Fibroblast of skin of left biceps (primary cell): Measurements from ENCODE around the gene FOXO3.

Source experiments
- DNase-seq, 2 experiments: peaks; one replicate each; pipeline ENCODE4 v3.0.0-alpha.2; 2013; ENCODE audit warnings: low read depth in 2 of 2

Gene FOXO3

DNA sequence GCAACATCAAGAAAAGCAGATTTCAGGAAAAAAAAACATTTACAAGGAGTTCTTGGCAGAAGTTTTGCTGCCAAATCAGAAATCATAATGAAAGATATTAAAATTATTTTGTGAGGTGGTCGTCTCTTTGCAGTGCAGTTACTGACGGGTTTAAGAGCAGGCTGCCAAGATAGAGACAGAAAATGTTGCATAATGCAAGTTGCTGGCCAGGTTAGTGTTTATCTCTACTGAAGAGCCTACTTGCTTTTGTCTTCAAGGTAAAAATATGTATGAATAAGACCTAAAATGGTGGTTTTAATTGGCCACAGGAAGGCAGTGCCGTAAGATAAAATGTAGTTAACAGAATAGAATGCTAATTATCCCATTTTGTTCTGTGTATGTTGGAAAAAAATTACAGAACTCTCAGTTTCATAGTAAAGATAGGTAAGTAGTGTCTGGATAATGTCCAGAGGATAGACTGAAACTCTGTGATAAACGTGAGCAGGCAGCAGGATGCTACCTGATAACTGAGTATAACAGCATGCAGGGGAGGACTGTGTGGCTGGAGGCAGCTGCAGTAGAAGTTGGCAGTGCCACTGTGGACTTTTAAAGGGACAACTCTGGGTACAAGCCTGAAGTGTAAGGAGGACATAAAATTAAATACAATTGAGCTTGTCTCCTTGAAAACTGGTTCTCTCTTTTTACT, 13.9 kb downstream of the FOXO3 start:
- no peak for DNase-seq

DNA sequence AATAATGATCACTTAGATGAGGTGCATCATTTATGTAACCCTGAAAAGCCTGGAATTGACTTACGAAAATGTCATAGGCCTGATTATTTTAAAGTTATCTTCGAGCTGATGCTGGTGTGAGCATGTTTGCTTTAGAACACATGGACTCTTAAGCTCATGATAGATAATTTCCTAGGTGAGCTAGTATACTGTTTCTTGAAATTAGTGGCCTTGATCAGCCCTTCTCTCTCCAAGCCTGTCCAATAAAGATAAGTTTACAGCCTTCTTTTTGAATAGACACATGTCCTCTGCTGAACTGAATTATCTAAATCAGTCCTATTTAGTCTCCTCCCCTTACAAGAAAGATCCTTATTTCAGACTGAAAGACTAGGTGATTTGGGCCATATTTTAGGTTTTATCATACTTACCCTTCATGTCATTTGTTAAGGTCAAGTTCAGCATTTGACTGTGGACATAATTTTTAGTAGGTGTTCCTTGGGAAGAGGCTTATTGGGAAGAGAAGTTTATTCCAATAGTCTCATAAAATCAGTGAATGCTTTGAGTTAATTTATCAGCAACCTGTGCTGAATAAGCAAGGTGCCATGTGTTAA, 15.3 kb downstream of the FOXO3 start:
- no peak for DNase-seq

DNA sequence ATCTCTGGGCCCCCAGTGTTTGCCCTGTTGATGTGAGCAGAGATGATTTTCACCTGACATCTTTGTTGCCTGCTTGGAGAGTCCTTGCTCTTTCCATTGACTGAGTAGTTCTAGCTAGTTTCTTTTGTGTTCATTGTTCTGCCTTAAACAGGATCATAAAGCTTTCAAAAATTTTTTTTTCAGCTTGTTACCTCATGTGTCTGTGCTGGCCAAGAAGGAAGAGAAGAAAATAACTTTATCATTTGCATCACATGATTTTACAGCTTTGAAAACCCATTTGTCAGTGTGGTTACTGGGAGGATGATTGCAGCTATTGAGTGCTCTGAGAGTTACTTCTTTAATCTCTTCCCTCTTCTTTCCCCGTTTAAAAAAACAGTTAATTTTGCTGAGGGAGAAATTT, 16.0 kb downstream of the FOXO3 start:
- DNase-seq: no peak

DNA sequence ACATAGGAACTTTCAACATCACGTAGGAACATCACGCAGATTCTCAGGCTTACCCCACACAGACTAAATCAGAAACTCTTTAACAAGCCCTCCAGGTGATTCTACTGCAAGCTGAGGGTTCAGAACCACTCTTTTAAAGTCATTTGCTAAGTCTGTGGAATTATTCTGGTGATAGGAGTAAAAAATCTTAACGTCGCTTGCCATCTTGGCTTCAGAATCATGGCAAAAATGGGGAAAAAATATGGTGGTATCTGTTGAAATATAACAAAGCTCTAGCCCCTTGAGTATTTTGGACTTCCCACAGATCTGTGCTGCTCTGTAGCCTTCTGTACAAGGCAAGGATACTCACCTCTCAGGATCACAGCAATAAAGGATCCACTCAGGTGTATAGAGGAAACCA, 17.4 kb downstream of the FOXO3 start:
- DNase-seq: no peak

DNA sequence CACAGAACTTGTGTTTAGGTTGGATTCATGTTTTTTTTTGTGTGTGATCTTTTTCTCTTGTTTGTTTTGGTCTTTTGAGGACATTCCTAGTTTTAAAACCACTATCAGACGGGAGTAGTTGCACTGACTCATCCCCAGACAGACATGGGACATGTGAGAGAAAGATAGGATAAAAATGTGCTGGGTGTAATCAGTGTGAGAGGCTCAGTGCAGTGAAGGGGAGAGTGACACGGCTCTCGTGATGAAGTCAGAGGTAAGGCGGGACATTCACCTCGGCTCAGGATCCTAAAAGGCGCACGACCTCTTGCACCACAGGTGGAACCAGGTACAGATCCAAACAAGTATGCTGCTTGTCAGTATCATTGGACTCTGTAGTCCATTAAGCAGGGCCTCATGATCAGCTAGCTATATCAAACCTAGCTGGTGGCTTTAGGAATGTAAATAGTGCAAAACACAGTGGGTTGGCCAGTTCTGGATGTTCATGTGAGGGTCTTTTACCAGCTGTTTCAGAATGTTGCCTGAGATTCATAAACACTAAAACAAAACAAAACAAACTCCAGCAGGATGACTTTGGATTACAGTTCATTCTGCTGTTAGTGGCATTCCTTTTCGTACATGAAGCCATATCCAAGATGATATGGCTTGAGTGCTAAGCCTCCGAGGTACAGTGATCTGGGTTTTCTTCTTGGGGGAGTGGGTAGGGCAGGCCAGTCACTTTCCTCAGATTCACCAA, 18.0 kb downstream of the FOXO3 start:
- DNase-seq: no peak

DNA sequence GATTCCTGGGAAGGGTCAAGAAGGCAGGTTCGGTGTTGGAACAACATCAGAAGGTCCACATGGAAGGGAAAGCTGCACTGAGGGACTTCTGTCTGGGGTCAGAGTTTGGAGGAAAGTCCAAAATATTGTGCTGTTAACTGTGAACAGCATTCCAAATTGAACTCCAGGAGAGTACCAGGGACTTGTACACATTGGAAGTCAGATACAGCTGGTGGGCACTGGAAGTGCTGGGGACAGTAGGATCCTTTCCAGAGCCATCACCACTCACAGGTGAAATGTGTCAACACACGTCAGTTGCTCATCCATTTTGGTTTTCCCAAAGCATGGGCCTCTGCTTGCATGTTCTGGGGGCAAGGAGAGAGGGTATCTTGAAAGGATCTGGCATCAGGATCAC, 18.6 kb downstream of the FOXO3 start:
- no peak for DNase-seq

DNA sequence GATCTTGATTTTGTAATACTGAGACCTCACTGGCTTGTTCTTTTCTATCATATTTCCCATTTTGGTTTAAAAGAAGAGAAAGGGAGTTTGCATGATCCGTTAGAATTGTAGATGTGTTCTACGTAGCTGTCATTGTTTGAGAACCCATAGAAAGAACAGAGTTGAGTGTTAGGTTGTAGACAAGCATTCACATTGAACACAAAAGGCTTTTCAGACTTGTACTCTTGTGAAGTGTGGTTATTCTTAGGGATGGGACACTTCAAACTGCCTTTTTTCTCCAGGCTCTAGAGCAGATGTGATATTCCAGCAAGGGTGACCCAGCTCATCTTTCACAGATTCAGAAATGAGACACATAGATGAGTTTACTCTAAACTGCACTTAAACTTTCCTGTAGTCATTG, 19.9 kb downstream of the FOXO3 start:
- no peak for DNase-seq

DNA sequence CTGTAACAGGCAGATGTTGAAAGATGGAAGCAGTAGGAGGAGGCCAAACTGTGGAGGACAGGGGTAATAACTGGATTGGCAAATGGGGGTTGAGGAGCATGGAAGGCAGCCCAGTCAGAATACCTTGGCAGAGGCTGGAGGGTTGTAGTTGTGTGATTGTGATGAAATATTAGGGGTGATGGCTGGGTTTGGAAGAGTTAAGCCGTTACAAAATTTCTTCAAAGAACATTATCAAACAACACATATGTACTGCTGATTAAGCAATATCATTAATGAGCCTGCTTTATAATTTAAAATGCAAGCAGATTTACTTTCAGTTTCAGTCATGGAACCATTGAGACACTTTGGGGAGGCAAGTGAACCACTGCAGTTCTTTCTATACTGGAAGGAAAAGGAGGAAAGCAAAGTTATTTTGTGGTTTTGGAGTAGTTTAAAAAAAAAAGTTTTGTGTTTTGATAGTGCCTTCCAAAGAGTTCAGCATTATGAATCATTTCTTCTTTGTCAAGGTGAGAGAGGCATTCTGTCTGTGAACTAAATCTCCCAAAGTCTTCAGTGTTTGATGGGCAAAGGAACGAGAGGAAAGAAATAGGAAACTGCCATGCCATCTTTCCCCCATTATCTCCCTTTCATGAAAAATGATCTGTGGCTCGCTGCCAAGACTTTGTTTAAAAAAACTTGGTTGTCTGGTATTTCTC, 20.7 kb downstream of the FOXO3 start:
- DNase-seq: peak; percentile 83 to 87

DNA sequence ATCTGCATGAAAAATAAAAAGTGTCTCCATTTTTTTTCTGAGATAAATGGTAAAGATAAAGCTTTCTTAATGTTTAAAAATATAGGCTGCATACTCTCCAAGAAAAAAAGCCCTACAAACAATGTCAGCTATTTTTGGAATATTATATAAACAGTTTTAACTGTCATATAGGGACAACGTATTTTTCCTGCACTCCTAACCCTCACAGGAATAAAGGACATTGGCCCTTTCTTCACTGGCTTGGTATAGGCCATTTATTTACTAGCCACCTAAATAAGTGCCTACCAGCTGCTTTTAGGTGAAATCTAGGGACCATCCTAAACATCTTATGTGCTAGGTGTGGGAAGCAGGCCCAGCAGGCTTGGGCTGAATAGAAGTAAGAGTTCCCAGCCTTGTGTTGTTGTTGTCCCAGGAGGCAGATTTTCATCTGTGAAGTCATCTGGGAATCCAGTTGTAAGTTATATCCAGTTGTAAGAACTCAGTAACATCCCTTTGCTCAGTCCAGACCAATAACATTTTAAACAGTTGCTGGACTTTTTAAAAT, 21.3 kb downstream of the FOXO3 start:
- no peak for DNase-seq

DNA sequence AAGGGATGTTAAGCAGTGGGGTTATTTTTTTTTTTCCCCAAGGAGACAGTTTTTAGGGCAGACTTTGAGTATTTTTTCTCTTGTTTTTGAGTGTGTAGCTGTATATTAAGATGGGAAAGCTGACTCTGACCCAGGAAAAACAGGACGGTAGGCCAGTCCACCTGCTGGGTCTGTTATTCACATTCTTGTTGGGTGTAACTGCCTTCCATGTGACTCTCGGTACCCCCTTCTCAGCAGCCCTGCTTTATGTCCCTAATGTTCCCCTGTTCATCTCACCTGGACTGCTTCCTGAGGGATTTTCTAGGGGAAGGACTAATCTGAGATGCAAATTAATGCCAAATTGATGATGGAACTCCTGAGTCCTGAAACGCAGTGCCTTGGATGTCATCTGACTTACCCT, 21.9 kb downstream of the FOXO3 start:
- no peak for DNase-seq

DNA sequence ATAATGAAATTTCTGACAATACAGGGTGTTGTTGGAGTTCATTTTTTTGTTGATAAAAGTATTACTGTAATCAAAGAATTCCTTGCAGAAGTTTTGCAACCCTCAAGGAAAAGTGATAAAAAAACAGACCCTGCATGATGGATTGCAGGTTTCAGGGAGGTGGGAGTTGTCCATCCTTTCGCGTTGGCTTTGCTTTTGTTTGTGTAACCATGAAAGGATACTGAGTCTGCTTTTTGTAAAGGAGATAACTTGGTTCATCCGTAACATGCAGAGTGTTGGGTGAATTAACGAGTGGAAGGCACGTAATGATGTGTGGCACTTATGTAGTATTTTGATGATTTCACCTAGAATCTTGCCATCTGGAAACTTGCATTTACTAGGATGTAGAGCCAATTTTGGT, 23.6 kb downstream of the FOXO3 start:
- DNase-seq: no peak

DNA sequence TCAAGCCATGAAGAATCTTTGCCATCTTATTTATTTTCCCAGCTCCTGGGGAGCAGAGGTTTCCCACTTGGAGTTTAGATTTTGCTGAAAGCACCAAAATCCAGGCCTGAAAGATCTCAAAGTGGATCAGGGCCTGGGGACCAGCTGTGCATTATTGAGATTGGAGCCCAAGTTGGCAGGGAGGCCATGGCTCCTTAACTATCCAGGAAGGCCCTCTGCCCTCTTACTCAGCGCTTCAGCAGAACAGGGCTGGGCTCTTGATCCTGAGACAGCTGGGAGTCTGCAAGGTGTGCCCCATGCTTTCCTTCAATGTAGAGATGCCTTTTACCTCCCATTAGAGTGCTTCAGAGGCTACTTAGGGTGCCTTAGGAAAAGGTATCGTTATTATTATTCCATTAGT, 24.6 kb downstream of the FOXO3 start:
- DNase-seq: no peak

DNA sequence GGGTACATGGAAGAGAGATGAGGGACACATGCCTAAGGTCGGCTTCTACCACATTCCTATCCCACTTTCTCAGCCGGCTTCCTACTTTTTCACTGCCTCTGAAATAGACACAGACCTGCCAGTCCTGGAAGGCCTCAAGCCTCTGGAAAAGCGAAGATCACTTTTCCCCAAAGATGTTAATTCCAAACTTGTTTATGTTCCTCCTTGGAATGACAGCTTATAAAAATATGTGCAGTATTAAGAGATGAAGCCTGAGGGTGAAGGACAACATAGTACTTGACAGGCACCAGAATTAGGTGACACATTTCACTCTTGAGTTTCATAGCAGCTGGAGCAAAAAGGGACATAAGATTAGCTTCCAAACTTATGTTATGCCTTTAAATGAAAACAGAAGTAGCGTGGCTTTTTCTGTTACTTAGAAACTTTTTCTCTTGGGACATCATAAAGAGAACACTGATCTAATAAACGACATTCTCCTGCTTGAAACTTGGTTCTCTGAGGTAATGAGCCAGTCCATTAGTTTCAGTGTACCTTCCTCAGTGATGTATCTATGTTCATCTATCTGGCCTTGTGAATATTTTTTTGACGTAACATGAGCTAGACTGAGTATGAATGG, 25.3 kb downstream of the FOXO3 start:
- no peak for DNase-seq

DNA sequence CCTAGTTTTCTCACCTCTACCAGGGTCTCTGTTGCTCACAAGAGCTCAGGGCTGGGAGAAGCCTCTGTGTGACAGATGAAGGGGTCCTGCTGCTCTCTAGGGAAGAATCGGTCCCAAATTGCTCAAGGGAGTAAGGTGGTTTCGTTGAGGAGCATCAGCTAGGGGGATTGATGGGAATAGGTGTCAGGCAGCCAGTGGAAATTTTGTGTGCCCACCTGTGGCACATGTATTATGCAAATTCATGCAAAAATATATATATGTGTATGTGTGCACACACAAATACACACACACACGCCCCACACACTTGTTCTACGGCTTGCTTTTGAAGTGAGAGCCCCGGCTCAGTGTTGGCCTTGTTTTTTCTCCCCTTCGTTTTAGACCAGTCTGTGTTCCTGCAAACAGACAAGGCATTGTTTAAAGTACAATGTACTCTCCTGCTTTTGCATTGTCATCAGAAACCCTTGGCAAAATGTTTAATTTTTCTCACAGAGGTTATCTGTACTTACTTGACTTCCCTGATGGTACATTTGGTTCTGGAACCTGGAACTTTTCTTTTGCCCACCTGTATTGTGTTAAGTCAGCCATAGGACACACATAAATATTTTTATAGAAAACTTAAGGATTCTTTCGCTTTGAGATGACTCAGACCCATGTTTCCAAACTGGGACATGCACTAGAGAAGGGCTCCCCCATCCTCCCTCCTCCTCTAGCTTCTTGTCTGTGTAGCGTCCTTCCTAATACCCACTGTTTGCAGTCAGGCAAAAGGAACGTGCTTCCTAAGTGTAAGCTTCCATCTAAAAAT, 26.7 kb downstream of the FOXO3 start:
- DNase-seq: peak in 1 of 2 experiments; percentile 52

DNA sequence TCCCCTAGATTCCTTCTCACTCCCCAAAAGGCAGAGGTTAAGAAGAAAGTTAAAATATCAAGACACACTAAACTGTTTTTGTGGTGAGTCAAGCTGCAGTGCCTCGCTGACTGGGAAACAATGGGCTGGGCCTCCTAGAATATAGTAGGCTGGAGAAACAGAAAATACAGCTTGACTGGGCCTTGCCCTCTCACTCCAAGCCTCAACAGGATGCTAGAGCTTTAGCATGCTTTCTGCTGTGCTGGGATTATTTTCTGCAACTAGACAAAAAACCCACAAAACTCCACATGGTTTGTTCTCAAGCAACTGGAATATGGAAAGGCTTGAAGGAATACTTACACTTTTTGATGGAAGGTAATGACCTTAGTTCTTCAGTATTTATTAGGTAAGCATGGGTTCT, 27.9 kb downstream of the FOXO3 start:
- no peak for DNase-seq

DNA sequence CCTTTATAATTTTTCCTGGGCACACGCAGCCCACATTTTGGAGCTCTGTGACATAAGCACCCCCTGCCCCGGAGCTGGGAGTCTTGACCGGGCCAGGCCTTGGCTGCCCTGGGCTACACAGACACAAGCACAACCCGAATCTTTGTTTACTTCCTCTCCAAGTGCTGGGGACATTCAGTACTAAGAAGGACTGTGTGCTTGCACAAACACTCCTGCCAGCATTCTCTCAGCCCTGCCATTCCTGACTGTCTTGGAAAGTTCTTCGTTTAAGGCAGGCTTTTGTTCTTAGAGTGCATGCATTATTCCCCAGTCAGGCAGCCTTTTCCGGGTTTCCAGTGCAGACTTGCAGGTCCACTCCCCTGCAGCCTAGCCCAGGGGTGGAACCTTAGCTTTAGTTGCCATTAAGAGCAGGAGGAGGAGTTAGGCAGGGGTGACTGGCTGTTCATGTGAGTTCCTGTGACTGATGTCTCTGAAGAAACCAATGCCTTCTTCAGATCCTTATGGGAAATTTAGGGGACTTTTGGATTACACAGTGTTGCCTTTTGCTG, 28.6 kb downstream of the FOXO3 start:
- no peak for DNase-seq

DNA sequence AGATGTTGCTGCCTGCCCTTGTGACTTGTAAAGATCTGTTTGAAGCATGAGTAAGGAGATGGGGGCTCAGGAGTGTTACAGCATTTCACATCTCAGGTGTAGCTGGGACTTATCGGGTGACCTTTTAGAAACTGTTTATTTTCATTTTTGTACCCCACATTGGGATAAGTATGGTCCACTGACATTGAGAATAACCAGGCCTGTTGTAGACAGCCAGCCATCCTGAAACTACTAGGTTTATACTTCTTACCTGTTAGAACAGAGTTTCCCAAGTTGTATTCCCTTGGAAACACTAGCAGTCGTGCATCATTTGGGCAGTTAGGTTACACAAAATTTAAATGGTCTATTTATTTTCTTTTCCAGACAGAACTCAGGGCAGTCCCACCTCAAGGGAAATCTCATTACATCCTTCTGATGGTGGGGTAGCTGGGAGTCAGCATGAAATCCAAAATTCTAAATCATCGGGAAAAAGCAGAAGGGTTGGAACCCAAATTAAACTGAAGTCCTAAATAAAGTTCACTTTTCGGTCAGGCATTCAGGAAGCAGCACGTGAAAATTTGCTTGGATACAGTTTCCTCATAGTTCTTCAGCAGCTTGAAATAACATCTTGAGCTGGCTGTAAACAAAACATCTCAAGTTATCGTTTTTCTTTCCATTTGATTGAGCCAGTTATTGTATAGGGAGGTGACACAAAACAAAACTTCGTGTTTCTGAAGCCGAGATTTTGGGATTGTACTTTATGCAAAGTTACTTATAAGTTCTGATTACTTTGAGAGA, 30.5 kb downstream of the FOXO3 start:
- DNase-seq: no peak

DNA sequence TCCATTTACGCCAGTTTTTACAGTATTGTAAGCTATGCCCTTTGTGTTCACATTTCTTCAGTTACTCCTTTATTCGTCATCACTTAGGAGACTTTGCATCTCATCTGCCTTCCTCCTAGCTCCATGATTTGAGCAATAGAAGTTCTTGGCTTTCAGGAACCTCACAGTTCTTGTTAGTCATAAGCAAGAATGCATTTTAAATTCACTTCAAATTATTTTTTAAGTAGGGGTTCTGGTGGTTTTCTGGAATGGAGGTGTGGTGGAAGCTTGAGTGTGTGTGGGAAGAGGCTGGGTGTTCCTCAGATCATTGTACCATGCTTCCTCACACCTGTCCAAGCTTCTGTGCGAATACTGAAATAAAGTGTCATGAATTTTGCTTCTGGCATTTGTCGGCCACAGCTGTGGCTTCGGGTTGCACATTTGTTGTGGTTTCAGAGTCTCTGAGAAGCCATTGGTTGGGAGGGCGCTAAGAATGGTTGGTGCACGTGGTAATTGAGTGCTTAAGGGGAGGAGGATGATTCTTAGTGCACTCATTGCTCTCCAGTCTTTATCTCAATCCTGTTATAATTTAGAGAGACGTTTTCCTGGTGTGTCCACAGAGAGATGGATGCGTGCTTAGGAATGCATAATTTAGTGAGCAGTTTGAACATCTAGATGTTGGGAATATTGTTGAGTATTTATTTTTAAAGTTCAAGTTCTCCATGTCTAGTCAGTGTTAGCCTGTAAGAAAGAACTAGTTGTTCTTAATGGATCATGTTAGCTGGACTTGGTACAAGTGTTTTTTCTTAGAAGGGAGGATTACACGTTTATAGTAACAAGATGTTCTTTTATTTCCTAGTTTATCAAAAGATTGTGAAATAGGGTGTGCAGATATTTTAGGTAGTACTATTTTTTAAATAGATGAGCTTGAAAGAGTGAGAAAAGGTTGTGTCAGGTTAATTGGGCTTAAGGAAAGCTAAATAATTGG, 31.9 kb downstream of the FOXO3 start:
- DNase-seq: peak; percentile 43 to 49

DNA sequence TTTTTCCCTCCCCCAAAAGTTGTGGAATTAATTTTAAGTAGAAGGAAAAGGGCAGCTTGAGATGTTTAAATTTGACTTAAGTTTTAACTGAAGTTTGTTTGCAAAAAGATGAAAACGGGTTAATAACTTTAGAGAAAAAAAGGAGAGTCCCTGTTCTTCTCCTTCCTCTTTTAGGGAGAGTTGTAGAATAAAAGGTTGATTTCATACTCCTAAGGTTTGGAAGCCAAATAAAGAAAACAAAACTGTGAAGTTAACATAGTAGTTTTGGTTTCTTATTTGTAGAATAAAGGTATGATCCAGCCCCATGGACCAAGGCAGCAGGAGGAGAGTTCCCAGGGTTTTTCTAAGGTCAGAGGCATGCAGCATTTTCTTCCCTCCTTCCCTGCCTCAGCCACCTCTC, 33.4 kb downstream of the FOXO3 start:
- DNase-seq: no peak
